Measurements from ENCODE around the gene ARRB1. TPM values are rescaled to one million over a fixed set of nuclear protein-coding genes. Genes with fewer than 3 reads are reported as not detected.
"Not testable (repeated sequence)": the region's sequence is repeated elsewhere in the genome, so short reads cannot be mapped to it uniquely, and the experiment has no call there.

Gene ARRB1
- polyA plus RNA-seq, 1 experiment = 15.7 TPM

DNA sequence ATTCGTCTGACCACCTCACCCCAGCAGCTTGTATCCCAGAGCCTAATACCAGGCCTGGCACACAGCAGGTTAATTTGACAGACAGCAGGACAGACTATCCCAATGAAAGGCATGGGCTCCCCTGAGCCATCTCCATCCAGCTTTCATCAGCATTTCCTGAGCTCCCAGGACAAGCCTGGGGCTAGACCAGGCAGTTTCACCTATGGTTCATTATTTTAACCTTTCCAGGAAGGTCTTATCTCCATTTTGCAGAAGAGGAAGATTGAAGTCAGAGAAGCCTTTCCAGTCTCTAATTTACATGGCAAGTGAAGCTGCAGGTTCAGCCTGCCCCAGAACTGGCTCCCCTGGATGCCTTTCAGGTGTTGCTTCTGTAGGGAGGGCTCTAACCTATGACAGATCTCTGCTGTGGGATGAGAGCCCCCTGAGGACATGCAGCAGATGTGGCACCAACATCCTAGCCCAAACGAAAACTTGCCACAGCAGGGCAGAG lies 17.0 kb downstream of the ARRB1 start:
- Histone ChIP-seq H3K27me3 (ENCODE audit: control insufficient read depth, insufficient read depth, low read length) (no peaks in the 10 kb centered on the region), H3K4me3 (ENCODE audit: low read depth, low read length) (no peak overlapping the region), H3K36me3 (ENCODE audit: control insufficient read depth, insufficient read depth, low read length) (no peaks in the 10 kb centered on the region)
- POLR2A ChIA-PET = no interaction called here
- CTCF ChIA-PET = interaction anchor here (1.0 to 8.1 kb wide), 5 partner anchors 14 to 55 kb away, joined by 3 to 54 read pairs (median 4); no protein-coding TSS in a partner anchor
- TF ChIP-seq, protein P1, sequence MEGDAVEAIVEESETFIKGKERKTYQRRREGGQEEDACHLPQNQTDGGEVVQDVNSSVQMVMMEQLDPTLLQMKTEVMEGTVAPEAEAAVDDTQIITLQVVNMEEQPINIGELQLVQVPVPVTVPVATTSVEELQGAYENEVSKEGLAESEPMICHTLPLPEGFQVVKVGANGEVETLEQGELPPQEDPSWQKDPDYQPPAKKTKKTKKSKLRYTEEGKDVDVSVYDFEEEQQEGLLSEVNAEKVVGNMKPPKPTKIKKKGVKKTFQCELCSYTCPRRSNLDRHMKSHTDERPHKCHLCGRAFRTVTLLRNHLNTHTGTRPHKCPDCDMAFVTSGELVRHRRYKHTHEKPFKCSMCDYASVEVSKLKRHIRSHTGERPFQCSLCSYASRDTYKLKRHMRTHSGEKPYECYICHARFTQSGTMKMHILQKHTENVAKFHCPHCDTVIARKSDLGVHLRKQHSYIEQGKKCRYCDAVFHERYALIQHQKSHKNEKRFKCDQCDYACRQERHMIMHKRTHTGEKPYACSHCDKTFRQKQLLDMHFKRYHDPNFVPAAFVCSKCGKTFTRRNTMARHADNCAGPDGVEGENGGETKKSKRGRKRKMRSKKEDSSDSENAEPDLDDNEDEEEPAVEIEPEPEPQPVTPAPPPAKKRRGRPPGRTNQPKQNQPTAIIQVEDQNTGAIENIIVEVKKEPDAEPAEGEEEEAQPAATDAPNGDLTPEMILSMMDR (IDR thresholded peaks at IDR 0.05; ENCODE audit: insufficient read depth, low read depth, low read length) = no peak
- no peak for DNase-seq (ENCODE audit: low read depth)

DNA sequence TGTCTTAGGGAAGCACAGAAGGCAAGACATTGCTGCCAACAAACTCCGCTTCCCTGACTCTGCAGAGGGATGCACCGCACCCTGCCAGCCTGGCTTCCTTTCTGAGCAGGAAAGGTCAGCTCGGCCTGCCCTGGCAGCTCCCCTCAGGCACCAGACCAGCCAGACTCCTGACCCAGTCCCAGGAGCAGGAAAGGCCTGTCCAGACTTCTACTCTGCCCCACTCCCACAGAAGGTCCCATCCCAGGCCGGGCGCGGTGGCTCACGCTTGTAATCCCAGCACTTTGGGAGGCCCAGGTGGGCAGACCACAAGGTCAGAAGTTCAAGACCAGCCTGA lies 17.7 kb downstream of the ARRB1 start:
- no peaks in the 10 kb centered on the region for H3K27me3 ChIP-seq (ENCODE audit: control insufficient read depth, insufficient read depth, low read length)
- H3K4me3 ChIP-seq (ENCODE audit: low read depth, low read length) = no peak overlapping the region
- POLR2A ChIA-PET = no interaction called here
- CTCF ChIA-PET = interaction anchor here (1.0 to 10.5 kb wide), 6 partner anchors 15 to 54 kb away, joined by 3 to 186 read pairs (median 6); no protein-coding TSS in a partner anchor
- DNase-seq (ENCODE audit: low read depth) = no peak
- TF ChIP-seq, protein P1 (IDR thresholded peaks at IDR 0.05; ENCODE audit: insufficient read depth, low read depth, low read length) = no peak
- no peaks in the 10 kb centered on the region for H3K36me3 ChIP-seq (ENCODE audit: control insufficient read depth, insufficient read depth, low read length)

DNA sequence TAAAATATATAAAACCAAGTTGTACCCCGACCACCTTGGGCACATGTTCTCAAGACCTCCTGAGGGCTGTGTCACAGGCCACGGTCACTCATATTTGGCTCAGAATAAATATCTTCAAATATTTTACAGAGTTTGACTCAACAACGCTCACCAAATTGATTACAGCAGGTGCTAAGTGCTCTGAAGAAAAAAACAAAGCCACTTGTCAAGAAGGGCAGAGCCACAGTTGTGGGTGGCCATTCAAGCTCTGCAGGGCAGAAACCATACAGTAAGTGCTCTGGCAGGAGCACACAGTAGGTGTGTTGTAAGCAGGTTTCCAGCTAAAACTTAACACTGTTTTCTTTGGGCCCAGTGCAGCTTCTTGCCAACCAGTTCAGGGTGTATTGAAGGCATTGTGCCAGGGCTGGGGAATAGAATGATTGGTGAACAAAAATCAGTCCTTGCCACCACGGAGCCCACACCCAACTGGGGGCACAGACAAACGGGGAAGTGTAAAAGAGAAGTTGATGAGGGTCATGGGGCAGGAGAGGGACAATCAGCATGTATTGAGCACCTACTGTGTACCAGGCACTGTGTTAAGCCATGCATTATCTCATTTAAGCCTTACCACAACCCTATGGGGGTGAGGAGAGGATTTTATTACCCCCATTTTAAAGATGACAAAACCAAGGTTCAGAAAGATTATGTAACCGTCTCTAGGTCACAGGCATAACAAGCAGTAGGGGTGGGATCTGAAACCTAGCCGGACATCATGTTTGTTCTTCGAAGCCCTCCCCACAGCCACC lies 18.2 kb downstream of the ARRB1 start:
- Histone ChIP-seq H3K4me3 (ENCODE audit: low read depth, low read length) (no peak overlapping the region), H3K27me3 (ENCODE audit: control insufficient read depth, insufficient read depth, low read length) (no peaks in the 10 kb centered on the region), H3K36me3 (ENCODE audit: control insufficient read depth, insufficient read depth, low read length) (no peaks in the 10 kb centered on the region)
- no peak for DNase-seq (ENCODE audit: low read depth)
- CTCF ChIA-PET = interaction anchor here (0.6 to 10.5 kb wide), 6 partner anchors 10 to 585 kb away, joined by 3 to 186 read pairs (median 5); partner anchors contain the start of gene RNF169
- TF ChIP-seq, protein P1 (IDR thresholded peaks at IDR 0.05; ENCODE audit: insufficient read depth, low read depth, low read length) = no peak
- POLR2A ChIA-PET = no interaction called here

DNA sequence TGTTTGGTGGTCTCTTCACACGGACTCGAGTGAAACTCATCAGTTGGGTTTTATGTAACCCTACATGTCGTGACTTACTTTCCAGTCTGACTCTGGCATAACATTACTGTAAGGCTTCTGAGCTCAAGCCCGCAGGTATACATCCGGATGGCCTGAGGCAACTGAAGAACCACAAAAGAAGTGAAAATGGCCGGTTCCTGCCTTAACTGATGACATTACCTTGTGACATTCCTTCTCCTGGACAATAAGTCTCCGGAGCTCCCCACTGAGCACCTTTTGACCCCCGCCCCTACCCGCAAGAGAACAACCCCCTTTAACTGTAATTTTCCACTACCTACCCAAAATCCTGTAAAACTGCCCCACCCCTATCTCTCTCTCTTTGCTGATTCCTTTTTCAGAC lies 19.7 kb downstream of the ARRB1 start:
- H3K4me3 ChIP-seq (ENCODE audit: low read depth, low read length); H3K36me3 ChIP-seq (ENCODE audit: control insufficient read depth, insufficient read depth, low read length); DNase-seq (ENCODE audit: low read depth); POLR2A ChIA-PET; H3K27me3 ChIP-seq (ENCODE audit: control insufficient read depth, insufficient read depth, low read length): not testable (repeated sequence)
- CTCF ChIA-PET = interaction anchor here (1.3 to 10.5 kb wide), 4 partner anchors 8 to 54 kb away, joined by 6 to 186 read pairs (median 17); no protein-coding TSS in a partner anchor

DNA sequence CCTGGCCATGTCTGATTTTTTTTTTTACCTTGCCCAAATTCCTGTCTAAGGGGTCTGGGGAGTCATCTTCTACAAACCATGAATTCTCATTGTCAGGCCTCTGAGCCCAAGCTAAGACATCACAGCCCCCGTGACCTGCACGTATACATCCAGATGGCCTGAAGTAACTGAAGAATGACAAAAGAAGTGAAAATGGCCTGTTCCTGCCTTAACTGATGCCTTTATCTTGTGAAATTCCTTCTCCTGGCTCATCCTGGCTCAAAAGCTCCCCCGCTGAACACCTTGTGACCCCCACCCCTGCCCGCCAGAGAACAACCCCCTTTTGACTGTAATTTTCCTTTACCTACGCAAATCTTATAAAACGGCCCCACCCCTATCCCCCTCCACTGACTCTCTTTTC lies 20.2 kb downstream of the ARRB1 start:
- CTCF ChIA-PET = interaction anchor here (1.6 to 10.5 kb wide), 4 partner anchors 9 to 54 kb away, joined by 6 to 186 read pairs (median 17); no protein-coding TSS in a partner anchor
- POLR2A ChIA-PET; H3K4me3 ChIP-seq (ENCODE audit: low read depth, low read length); DNase-seq (ENCODE audit: low read depth); H3K27me3 ChIP-seq (ENCODE audit: control insufficient read depth, insufficient read depth, low read length); H3K36me3 ChIP-seq (ENCODE audit: control insufficient read depth, insufficient read depth, low read length): not testable (repeated sequence)

DNA sequence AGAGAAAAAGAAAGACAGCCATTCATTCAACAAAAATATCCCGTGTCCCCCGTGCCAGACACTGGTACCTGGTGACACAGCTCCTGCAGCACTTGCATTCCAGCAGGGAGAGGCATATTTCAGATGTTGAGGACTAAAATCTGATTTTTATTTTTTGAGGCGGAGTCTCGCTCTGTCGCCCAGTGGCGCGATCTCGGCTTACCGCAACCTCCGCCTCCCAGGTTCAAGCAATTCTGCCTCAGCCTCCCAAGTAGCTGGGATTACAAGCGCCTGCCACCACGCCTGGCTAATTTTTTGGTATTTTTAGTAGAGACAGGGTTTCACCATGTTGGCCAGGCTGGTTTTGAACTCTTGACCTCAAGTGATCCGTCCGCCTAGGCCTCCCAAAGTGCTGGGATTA lies 20.6 kb downstream of the ARRB1 start:
- CTCF ChIA-PET = interaction anchor here (0.7 to 10.5 kb wide), 5 partner anchors 10 to 55 kb away, joined by 3 to 186 read pairs (median 14); no protein-coding TSS in a partner anchor
- POLR2A ChIA-PET; DNase-seq (ENCODE audit: low read depth): not testable (repeated sequence)

More for the DNA sequence above, 20.6 kb downstream of the ARRB1 start:
- H3K27me3 ChIP-seq (ENCODE audit: control insufficient read depth, insufficient read depth, low read length); H3K36me3 ChIP-seq (ENCODE audit: control insufficient read depth, insufficient read depth, low read length); H3K4me3 ChIP-seq (ENCODE audit: low read depth, low read length): not testable (repeated sequence)

Measured in BJ (cell line).